Muscle of leg (tissue), 11 donors: ENCODE measurements around the gene MTARC2. TPM values are rescaled to one million over a fixed set of nuclear protein-coding genes. Genes with fewer than 3 reads are reported as not detected.
A peak's percentile ranks its signal among the peaks of the same experiment; 100 is the strongest.
"Not testable (repeated sequence)": the region's sequence is repeated elsewhere in the genome, so short reads cannot be mapped to it uniquely, and the experiment has no call there.

Source experiments
- DNase-seq: peaks from one replicate; pipeline ENCODE4 v3.0.0; 2013
- H3K27ac ChIP-seq: one replicate; pipeline ENCODE4 v1.5.1; 2013; ENCODE audit warnings: mild to moderate bottlenecking, low read length, control low read depth
- H3K27me3 ChIP-seq: one replicate; pipeline ENCODE4 v1.6.1; 2013; ENCODE audit warnings: low read length; ENCODE audit not compliant: control insufficient read depth, insufficient read depth
- H3K36me3 ChIP-seq: one replicate; pipeline ENCODE4 v1.6.1; 2013; ENCODE audit warnings: low read length; ENCODE audit not compliant: control insufficient read depth, insufficient read depth
- H3K4me1 ChIP-seq: one replicate; pipeline ENCODE4 v1.6.1; 2013; ENCODE audit warnings: low read length; ENCODE audit not compliant: control insufficient read depth, insufficient read depth
- H3K4me3 ChIP-seq: one replicate; pipeline ENCODE4 v1.5.1; 2013; ENCODE audit warnings: low read length, control low read depth
- H3K9me3 ChIP-seq: replicated peaks from 2 replicates; pipeline ENCODE4 v1.6.1; 2013; ENCODE audit warnings: low read depth, low read length; ENCODE audit not compliant: control insufficient read depth
- WGBS: methylation state at CpG from one replicate; pipeline ENCODE4 v1.1.5; 2013; ENCODE audit warnings: missing lambda C conversion rate; ENCODE audit not compliant: insufficient coverage; 5-methylcytosine and 5-hydroxymethylcytosine counted together
- polyA plus RNA-seq, 8 donors: library from polyadenylated mRNA; unstranded; fragments of 120-200 nt; gene quantifications; one replicate each; pipeline versions ENCODE4 v1.2.1 to v1.2.3, GENCODE V29; 2013; ENCODE audit warnings: inconsistent platforms in 1 of 8, low replicate concordance in 1 of 8; ENCODE audit not compliant: insufficient read length in 8 of 8, insufficient read depth in 1 of 8
- total RNA-seq: library from RNA; stranded (reverse); fragments of 120-200 nt; gene quantifications from one replicate; pipeline ENCODE4 v1.2.4, GENCODE V29; 2013

Gene MTARC2
- total and polyA plus RNA-seq, 9 donors, result 7.0 to 21.4 (median 15.9) TPM

DNA sequence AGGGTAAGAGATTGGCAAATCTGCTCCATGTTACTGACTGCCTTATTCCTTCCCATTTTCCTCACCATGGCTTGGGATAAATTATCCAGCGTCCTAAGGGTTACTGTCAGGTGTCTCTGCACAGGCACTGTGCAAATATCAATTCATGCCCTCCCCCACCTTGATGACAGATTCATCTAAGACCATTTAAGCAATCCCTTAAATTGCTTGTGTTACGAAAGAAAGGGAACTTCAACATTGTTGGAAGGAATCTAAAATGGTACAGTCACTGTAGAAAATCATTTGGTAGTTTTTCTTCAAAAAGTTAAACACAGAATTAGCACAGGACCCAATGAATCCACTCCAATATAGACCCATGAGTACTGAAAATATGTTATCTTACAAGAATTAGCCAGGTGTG lies 17.6 kb upstream of the MTARC2 start:
- H3K27me3 ChIP-seq, result no peaks in the 10 kb centered on the region
- H3K4me3 ChIP-seq, result no peak overlapping the region
- DNase-seq, result no peak
- H3K4me1 ChIP-seq, result no peaks in the 10 kb centered on the region
- H3K9me3 ChIP-seq, result no peaks in the 10 kb centered on the region
- H3K36me3 ChIP-seq, result no peaks in the 10 kb centered on the region
- WGBS, result no CpG with 5 or more reads among the region's 2 CpGs
- H3K27ac ChIP-seq, result no peak overlapping the region

DNA sequence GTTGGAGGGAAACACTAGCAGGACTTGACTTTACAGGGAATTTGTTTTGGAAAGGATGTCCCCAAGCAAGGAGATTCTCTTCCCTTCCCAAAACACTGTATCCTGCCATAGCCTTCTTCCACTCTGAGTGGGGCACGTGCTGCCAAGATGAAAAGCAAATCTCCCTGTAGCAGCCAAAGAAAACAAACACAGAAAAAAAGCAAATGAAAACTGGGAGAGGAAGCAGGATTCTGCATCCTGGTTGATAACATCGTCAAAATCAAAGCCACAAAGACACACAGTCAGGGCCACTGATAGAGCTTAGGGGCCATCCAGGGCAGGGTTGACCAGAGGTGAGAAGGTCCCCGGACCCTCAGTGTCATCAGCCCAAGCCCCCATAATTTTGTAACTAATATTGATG lies 16.0 kb upstream of the MTARC2 start:
- Histone ChIP-seq H3K4me3 (no peak overlapping the region), H3K4me1 (no peaks in the 10 kb centered on the region), H3K9me3 (no peaks in the 10 kb centered on the region), H3K36me3 (no peaks in the 10 kb centered on the region), H3K27ac (no peak overlapping the region), H3K27me3 (no peaks in the 10 kb centered on the region)
- DNase-seq, result no peak
- WGBS, result no CpG with 5 or more reads among the region's 3 CpGs

DNA sequence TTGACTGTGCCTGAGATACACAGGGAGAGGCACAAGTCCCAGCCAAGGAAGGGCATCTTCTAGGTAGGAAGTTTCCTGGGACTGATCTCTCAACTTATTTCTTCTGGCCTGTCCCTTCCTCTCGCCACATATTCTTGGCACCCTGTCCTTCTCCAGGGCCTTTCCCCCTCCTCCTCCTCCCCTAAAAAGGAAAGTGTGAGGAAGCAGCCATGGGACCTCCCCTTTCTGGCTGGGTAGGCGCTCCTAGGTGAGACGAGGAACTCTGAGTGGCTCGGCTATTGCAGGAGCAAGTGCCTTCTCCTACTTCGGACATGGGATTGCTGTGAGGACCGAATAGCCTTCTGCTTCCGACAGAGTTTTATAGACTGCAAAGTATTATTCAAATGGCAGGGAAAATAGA lies 15.5 kb upstream of the MTARC2 start:
- Histone ChIP-seq H3K4me3 (no peak overlapping the region), H3K4me1 (no peaks in the 10 kb centered on the region), H3K27me3 (no peaks in the 10 kb centered on the region), H3K27ac (peak overlapping the region; percentile 60), H3K9me3 (no peaks in the 10 kb centered on the region), H3K36me3 (no peaks in the 10 kb centered on the region)
- 100% methylated on average over 3 of the region's 7 CpGs for WGBS
- no peak for DNase-seq

DNA sequence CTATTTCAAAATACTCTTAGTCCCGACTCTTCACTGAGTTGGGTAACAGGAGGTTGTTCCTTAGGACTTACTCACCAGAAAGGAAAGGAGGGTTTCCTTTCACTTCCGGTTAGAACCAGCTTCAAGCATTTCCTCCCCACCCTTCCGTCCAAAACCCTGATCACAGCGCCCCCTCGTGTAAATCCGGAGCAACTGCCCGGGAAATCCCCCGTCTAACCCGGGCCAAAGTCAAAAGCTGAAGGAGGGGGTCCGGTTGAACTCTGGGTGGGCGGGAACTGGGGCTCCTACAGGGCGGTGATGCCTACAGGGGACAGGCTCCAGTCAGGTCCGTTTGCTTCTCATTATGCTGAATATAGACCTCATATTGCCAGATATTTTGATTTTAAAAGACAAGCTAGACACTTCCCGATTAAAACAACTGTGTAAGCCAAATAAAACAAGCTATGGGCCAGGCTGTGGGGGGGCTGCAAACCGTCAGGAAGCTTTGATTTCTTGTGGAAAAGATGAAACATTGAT lies 15.0 kb upstream of the MTARC2 start:
- H3K27me3 ChIP-seq, result no peaks in the 10 kb centered on the region
- DNase-seq, result peak; percentile 83
- H3K27ac ChIP-seq, result no peak overlapping the region
- H3K9me3 ChIP-seq, result no peaks in the 10 kb centered on the region
- H3K4me3 ChIP-seq, result no peak overlapping the region
- 60% methylated on average over 1 of the region's 15 CpGs for WGBS
- no peaks in the 10 kb centered on the region for H3K36me3 ChIP-seq
- H3K4me1 ChIP-seq, result no peaks in the 10 kb centered on the region

DNA sequence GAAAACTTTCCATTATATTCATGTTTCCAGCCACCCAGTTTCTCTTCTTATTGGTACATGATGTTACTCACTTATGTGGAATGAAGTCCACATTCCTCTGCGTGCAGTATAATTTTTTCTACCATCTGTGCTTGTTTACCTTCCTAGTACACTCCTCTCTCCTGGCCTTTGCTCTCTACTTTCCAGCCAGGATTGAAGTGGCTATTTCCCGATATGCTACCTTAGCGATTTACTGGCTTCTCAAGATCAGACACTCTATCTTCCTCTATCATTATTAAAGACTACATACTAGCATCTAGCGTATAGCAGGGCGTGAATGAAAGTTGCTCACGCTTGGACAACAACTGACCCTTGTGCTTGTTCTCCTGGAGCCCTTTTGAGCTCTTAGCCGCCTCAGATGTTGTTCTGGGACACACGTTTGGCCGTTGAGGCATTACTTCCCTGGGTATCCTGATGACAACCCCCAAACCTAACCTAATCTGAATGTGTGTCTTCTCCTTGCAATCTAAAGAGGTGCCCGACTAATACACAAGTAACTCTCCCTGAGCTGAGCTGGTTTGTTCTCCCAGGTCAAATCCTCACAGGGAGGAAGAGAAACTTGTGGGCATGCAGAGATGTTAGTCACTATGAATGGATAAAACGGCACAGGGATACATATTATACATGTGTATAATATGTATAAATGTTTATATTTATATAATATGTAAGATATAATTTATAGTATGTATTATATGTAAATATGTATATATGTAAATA lies 13.4 kb upstream of the MTARC2 start:
- Histone ChIP-seq H3K27ac (no peak overlapping the region), H3K36me3 (no peaks in the 10 kb centered on the region), H3K4me3 (no peak overlapping the region), H3K27me3 (no peaks in the 10 kb centered on the region), H3K4me1 (no peaks in the 10 kb centered on the region), H3K9me3 (no peaks in the 10 kb centered on the region)
- WGBS, result 94% methylated on average over 7 of the region's 11 CpGs
- DNase-seq, result no peak

DNA sequence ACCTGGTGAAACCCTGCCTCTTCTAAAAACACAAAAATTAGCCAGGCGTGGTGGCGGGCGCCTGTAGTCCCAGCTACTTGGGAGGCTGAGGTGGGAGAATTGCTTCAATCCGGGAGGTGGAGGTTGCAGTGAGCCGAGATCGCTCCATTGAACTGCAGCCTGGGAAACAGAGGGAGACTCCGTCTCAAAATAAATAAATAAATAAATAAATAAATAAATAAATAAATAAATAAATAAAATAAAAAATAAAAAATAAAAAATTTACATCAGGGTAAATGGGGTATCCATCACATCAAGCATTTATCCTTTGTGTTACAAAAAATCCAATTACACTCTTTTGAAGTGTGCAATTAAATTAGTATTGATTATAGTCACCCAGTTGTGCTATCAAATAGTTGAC lies 11.8 kb upstream of the MTARC2 start:
- H3K36me3 ChIP-seq, H3K27me3 ChIP-seq, H3K4me3 ChIP-seq, H3K4me1 ChIP-seq, H3K27ac ChIP-seq, DNase-seq, H3K9me3 ChIP-seq: not testable (repeated sequence)
- WGBS, result no CpG with 5 or more reads among the region's 7 CpGs

DNA sequence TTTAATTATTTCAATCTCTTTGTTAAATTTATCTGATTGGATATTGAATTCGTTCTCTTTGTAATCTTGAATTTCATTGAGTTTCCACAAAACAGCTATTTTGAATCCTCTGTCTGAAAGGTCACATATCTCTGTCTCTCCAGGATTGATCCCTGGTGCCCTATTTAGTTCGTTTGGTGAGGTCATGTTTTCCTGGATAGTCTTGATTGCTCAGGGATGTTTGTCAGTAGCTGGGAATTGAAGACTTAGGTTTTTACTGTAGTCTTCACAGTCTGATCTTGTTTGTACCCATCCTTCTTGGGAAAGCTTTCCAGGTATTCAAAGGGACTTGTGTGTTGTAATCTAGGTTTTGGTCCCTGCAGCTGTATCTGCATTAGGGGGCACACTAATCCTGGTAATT lies 6.8 kb upstream of the MTARC2 start:
- no peak overlapping the region for H3K4me3 ChIP-seq

DNA sequence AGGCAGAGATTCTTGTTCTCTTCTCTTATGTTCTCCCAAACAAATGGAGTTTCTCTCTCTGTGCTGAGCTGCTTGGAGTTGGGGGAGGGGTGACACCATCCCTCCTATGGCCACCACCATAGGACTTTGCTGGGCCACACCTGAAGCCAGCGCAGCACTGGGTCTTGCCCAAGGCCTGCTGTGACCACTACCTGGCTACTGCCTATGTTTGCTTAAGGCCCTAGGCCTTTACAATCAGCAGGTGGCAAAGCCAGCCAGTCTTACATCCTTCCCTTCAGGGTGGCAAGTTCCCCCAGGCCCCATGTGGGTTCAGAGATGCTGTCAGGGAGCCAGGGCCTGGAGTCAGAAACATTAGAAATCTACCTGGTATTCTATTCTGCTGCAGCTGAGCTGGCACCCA lies 6.3 kb upstream of the MTARC2 start:
- no peak for DNase-seq
- H3K4me1 ChIP-seq, result peaks cover 5% of the 10 kb centered on the region
- H3K27ac ChIP-seq, result no peak overlapping the region
- 86% methylated on average over 1 of the region's 1 CpG for WGBS
- H3K36me3 ChIP-seq, result no peaks in the 10 kb centered on the region
- no peaks in the 10 kb centered on the region for H3K27me3 ChIP-seq
- H3K4me3 ChIP-seq, result no peak overlapping the region
- no peaks in the 10 kb centered on the region for H3K9me3 ChIP-seq

More for the DNA sequence above, 6.8 kb upstream of the MTARC2 start:
- H3K27me3 ChIP-seq, result no peaks in the 10 kb centered on the region
- H3K27ac ChIP-seq, result no peak overlapping the region
- H3K4me1 ChIP-seq, result peaks cover under 1% of the 10 kb centered on the region
- H3K36me3 ChIP-seq, result no peaks in the 10 kb centered on the region
- no CpG with 5 or more reads among the region's 2 CpGs for WGBS
- DNase-seq, result no peak
- no peaks in the 10 kb centered on the region for H3K9me3 ChIP-seq

DNA sequence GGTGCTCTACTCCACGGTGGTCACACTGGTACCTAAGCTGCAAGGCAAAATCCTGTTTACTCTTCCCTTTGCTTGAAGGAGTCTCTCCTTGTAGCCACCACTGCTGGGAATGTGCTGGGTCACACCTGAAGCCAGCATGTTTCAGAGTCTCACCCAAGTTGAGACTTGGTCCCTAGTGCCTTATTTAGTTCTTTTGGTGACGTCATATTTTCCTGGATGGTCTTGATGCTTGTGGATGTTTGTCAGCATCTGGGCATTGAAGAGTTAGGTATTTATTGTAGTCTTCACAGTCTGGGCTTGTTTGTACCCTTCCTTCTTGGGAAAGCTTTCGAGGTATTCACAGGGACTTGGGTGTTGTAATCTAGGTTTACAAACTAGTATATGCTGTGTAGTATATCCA lies 5.6 kb upstream of the MTARC2 start:
- Histone ChIP-seq H3K4me3 (no peak overlapping the region), H3K9me3 (no peaks in the 10 kb centered on the region)
- DNase-seq, result no peak

DNA sequence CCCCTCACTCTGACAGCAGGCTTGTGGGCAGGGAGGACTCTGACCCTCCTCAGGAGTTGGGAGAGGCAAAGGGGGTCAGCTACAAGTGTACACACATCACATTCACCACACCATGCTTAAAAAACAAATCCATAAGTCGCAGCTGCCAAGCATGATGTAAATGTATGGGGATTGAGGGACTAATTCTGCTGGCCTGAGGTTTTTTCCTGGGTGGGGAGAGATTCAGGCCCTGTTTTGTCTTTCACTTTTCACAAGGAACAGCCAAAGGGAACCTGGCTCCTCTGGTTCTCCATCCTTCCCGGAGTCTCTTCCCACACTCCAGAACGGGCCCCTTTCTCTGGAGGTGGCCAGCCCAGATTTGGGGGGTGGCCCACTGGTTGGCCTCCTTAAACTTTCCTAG lies 1.3 kb upstream of the MTARC2 start:
- peak; percentile 71 for DNase-seq
- no peaks in the 10 kb centered on the region for H3K36me3 ChIP-seq
- no peaks in the 10 kb centered on the region for H3K9me3 ChIP-seq
- H3K4me3 ChIP-seq, result no peak overlapping the region
- H3K4me1 ChIP-seq, result peaks cover 41% of the 10 kb centered on the region
- peaks cover 3% of the 10 kb centered on the region for H3K27me3 ChIP-seq
- peak overlapping the region; percentile 80 for H3K27ac ChIP-seq
- 40% methylated on average over 2 of the region's 3 CpGs for WGBS

More for the DNA sequence above, 5.6 kb upstream of the MTARC2 start:
- WGBS, result 100% methylated on average over 2 of the region's 3 CpGs
- H3K27ac ChIP-seq, result no peak overlapping the region
- H3K4me1 ChIP-seq, result peaks cover 10% of the 10 kb centered on the region
- no peaks in the 10 kb centered on the region for H3K27me3 ChIP-seq
- H3K36me3 ChIP-seq, result no peaks in the 10 kb centered on the region
